B cell (primary cell): Measurements from ENCODE around the gene CAMK2B. TPM values are rescaled to one million over a fixed set of nuclear protein-coding genes. Genes with fewer than 3 reads are reported as not detected.

Experiments used
- ATAC-seq: fragments of 200-7000 bp; cut with Tn5 transposase; one replicate; pipeline ENCODE4 v1.10.0; 2021; ENCODE audit warnings: low read depth, mild to moderate bottlenecking, moderate number of reproducible peaks, moderate library complexity
- CTCF ChIA-PET: fragments of 350-600 bp; sonication (Branson Sonifier 250); formaldehyde crosslinking; loops from one replicate; lab custom pipeline; 2021; ENCODE audit warnings: antibody characterized with exemption, inconsistent platforms; lab: Charles Lee
- POLR2A ChIA-PET: fragments of 350-600 bp; sonication (Branson Sonifier 250); formaldehyde crosslinking; loops from one replicate; lab custom pipeline; 2021; ENCODE audit warnings: antibody characterized with exemption; lab: Charles Lee
- DNase-seq: peaks from one replicate; pipeline ENCODE4 v3.0.0; 2013
- H2AFZ ChIP-seq: 2 replicates; pipeline ENCODE4 v1.6.1; 2012; ENCODE audit warnings: mild to moderate bottlenecking, low read depth, low read length; ENCODE audit not compliant: insufficient read depth, poor library complexity, severe bottlenecking
- H3K27ac ChIP-seq, 2 donors: 1 replicate in 1 of 2; 2 replicates in 1 of 2; pipeline ENCODE4 v1.5.1; 2012 to 2013; ENCODE audit warnings: low read length in 2 of 2, mild to moderate bottlenecking in 2 of 2, moderate library complexity in 1 of 2
- H3K27me3 ChIP-seq, 4 experiments: fragments of 200-600 bp in 1 of 4; sonication (generic) in 1 of 4; replicated peaks in 1 of 4; 1 replicate in 2 of 4; 2 replicates in 2 of 4; pipeline versions ENCODE4 v1.6.1 to v1.7.0; 2013 to 2016; ENCODE audit warnings: low read length in 3 of 4, mild to moderate bottlenecking in 2 of 4, mixed read lengths in 1 of 4, moderate library complexity in 1 of 4; ENCODE audit not compliant: insufficient read depth in 4 of 4, control insufficient read depth in 3 of 4; ENCODE audit errors: control extremely low read depth in 1 of 4
- H3K36me3 ChIP-seq, 2 experiments: replicated peaks in 1 of 2; 1 replicate in 1 of 2; 2 replicates in 1 of 2; pipeline versions ENCODE4 v1.6.1 to v1.7.1; 2013; ENCODE audit warnings: low read length in 1 of 2; ENCODE audit not compliant: insufficient read depth in 2 of 2, control insufficient read depth in 1 of 2; ENCODE audit errors: control extremely low read depth in 1 of 2, extremely low read depth in 1 of 2
- H3K4me1 ChIP-seq, 2 donors: fragments of 200-600 bp in 1 of 2; sonication (generic) in 1 of 2; 1 replicate in 1 of 2; 2 replicates in 1 of 2; pipeline versions ENCODE4 v1.5.1 to v1.6.1; 2013 to 2017; ENCODE audit warnings: low read length in 2 of 2; ENCODE audit not compliant: control insufficient read depth in 2 of 2, insufficient read depth in 2 of 2
- H3K4me2 ChIP-seq: replicated peaks from 2 replicates; pipeline ENCODE3; 2012; ENCODE audit warnings: mild to moderate bottlenecking, low read depth, low read length; ENCODE audit not compliant: poor library complexity, severe bottlenecking
- H3K4me3 ChIP-seq, 5 experiments: fragments of 200-600 bp in 1 of 5; sonication (generic) in 1 of 5; 1 replicate in 3 of 5; 2 replicates in 2 of 5; pipeline versions ENCODE4 v1.5.1 to v1.7.0; 2011 to 2016; ENCODE audit warnings: low read length in 4 of 5, mild to moderate bottlenecking in 4 of 5, low read depth in 2 of 5, control low read depth in 1 of 5, moderate library complexity in 1 of 5; ENCODE audit not compliant: insufficient read depth in 1 of 5; ENCODE audit errors: control extremely low read depth in 1 of 5, extremely low read depth in 1 of 5
- H3K79me2 ChIP-seq: fragments of 200-600 bp; sonication (generic); one replicate; pipeline ENCODE4 v1.6.0; 2016; ENCODE audit warnings: low read length; ENCODE audit not compliant: control insufficient read depth, insufficient read depth
- H3K9ac ChIP-seq: fragments of 200-600 bp; sonication (generic); 2 replicates; pipeline ENCODE4 v1.6.1; 2017; ENCODE audit warnings: mild to moderate bottlenecking, low read length, moderate library complexity
- H3K9me3 ChIP-seq, 3 donors: one replicate each; pipeline versions ENCODE4 v1.6.1 to v1.7.1; 2013; ENCODE audit warnings: low read length in 2 of 3; ENCODE audit not compliant: control insufficient read depth in 2 of 3, insufficient read depth in 1 of 3; ENCODE audit errors: control extremely low read depth in 1 of 3
- H4K20me1 ChIP-seq: 2 replicates; pipeline ENCODE4 v1.6.0; 2012; ENCODE audit warnings: mild to moderate bottlenecking, low read length; ENCODE audit not compliant: insufficient read depth, control insufficient read depth, poor library complexity, severe bottlenecking
- H3K27ac Mint-ChIP-seq: one replicate; pipeline ENCODE4 v1.8.0; 2021; ENCODE audit warnings: mixed read lengths
- H3K27me3 Mint-ChIP-seq: one replicate; pipeline ENCODE4 v1.8.0; 2021; ENCODE audit warnings: mixed read lengths
- H3K4me1 Mint-ChIP-seq: one replicate; pipeline ENCODE4 v1.8.0; 2021; ENCODE audit warnings: mixed read lengths
- H3K4me3 Mint-ChIP-seq: one replicate; pipeline ENCODE4 v1.8.0; 2021; ENCODE audit warnings: mixed read lengths
- H3K9me3 Mint-ChIP-seq: one replicate; pipeline ENCODE4 v1.8.0; 2022; ENCODE audit warnings: mixed read lengths; ENCODE audit not compliant: insufficient read depth
- CTCF ChIP-seq: fragments of 200-600 bp; IDR thresholded peaks from one replicate; pipeline ENCODE4 v1.8.0; 2022; ENCODE audit warnings: antibody characterized with exemption, mild to moderate bottlenecking
- EZH2 ChIP-seq: IDR thresholded peaks from 2 replicates; pipeline ENCODE4 v1.6.1; 2012; ENCODE audit warnings: borderline replicate concordance, low read depth, mild to moderate bottlenecking, moderate library complexity, low read length; ENCODE audit not compliant: insufficient read depth, poor library complexity, severe bottlenecking
- WGBS: methylation state at CpG from one replicate; pipeline ENCODE4 v1.1.5; 2013; ENCODE audit warnings: missing lambda C conversion rate; ENCODE audit not compliant: insufficient coverage; 5-methylcytosine and 5-hydroxymethylcytosine counted together
- intact Hi-C: fragments of 100-400 bp; cut with micrococcal nuclease; formaldehyde crosslinking; loops from one replicate; pipeline ENCODE4 v1.10.0; 2022
- polyA plus RNA-seq: library from polyadenylated mRNA; depleted of rRNA; stranded (reverse); fragments of >200 nt; gene quantifications from 2 replicates; pipeline ENCODE4 v1.2.3, GENCODE V29; 2012
- total RNA-seq, 2 donors: library from RNA; stranded (reverse); fragments of 120-200 nt in 1 of 2; gene quantifications; 1 replicate in 1 of 2; 2 replicates in 1 of 2; pipeline versions ENCODE4 v1.2.3 to v1.2.4, GENCODE V29; 2013 to 2022

CAMK2B gene
- total and polyA plus RNA-seq, 2 donors (not counting 1 experiment from before 2014, with no cell fraction given), result 0.42 TPM; not detected in 1

DNA sequence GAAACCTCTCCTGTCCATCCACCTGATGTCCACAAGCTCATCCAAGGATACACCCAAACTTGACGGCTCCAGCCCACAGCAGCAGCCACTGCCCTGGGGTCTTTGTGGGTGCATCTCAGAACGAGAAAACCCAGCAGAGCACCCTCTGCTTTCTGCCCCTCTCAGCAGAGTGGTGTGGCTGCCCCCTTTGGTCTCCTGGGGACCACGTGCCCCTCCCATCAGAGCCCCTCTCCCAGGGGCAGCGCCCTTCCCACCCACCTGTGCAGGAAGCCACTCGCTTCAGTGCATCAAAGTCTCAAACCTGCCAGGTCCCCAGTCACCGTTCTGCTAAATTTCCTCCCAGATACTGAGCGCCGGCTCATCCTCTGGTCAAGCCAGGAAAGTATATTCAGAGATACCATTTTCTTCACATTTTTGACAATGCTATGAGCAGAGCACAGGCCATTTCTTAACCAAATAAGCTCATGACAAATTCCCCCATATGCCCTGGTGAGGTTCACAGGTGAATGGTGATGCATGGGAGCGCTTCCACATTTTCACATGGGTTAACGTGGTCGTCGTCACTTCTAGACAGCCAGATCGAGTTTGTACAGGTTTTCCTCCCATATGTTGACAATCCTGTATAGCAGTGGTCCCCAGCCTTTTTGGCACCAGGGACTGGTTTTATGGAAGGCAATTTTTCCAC lies 32.4 kb downstream of the CAMK2B start:
- peaks cover 0 to 24% (median 9%) of the 10 kb centered on the region in 4 experiments for H3K27me3 ChIP-seq
- H3K4me1 ChIP-seq, result no peaks in the 10 kb centered on the region
- H3K4me2 ChIP-seq, result no peak overlapping the region
- H3K4me3 Mint-ChIP-seq, result no peak overlapping the region
- H3K36me3 ChIP-seq, result no peaks in the 10 kb centered on the region
- intact Hi-C loops, result no loop called here
- peaks cover 0 to 5% (median 0%) of the 10 kb centered on the region in 3 donors for H3K9me3 ChIP-seq
- no peak overlapping the region for H3K4me3 ChIP-seq
- ATAC-seq, result no peak
- no peak overlapping the region for H3K27ac Mint-ChIP-seq
- H3K4me1 Mint-ChIP-seq, result no peaks in the 10 kb centered on the region
- WGBS, result 80% methylated on average over 8 of the region's 13 CpGs
- H4K20me1 ChIP-seq, result no peaks in the 10 kb centered on the region
- ChIA-PET CTCF (no interaction called here), POLR2A (no interaction called here)
- peaks cover 47% of the 10 kb centered on the region for H3K27me3 Mint-ChIP-seq
- H3K9me3 Mint-ChIP-seq, result no peaks in the 10 kb centered on the region
- no peaks in the 10 kb centered on the region for H3K79me2 ChIP-seq
- TF ChIP-seq EZH2 (no peak), CTCF (no peak)
- no peak overlapping the region for H2AFZ ChIP-seq
- DNase-seq, result no peak
- no peak overlapping the region for H3K9ac ChIP-seq
- H3K27ac ChIP-seq, result no peak overlapping the region

DNA sequence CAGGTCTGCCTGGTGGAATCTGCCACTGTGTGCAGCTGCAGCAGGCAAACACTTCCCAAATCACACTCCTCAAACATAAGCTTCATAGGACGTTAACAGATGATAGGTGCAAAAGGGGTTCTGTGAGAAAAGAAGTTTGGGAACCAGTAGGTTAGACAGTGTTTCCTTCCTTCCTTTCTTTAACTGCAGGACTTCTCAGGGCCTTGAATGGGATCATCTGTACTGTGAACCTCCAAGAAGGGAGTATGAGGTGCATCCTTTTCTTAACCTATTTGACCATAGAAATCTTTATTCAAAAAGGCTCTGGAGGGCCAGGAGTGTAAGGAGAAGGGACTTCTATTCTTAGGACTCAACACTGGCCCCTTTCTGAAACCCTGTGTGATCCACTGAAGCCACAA lies 33.0 kb downstream of the CAMK2B start:
- ATAC-seq (no peak), DNase-seq (no peak)
- WGBS, result no CpG with 5 or more reads among the region's 1 CpG
- H3K4me2 ChIP-seq, result no peak overlapping the region
- ChIA-PET CTCF (no interaction called here), POLR2A (no interaction called here)
- Mint-ChIP-seq H3K4me3 (no peak overlapping the region), H3K27ac (no peak overlapping the region), H3K4me1 (peaks cover 3% of the 10 kb centered on the region), H3K9me3 (no peaks in the 10 kb centered on the region), H3K27me3 (peaks cover 41% of the 10 kb centered on the region)
- H2AFZ ChIP-seq, result no peak overlapping the region
- peaks cover 0 to 5% (median 0%) of the 10 kb centered on the region in 3 donors for H3K9me3 ChIP-seq
- H3K9ac ChIP-seq, result no peak overlapping the region
- H3K4me1 ChIP-seq, result peaks cover 0 to under 1% of the 10 kb centered on the region in 2 donors
- TF ChIP-seq CTCF, result no peak
- no peak for TF ChIP-seq EZH2
- no peak overlapping the region for H3K4me3 ChIP-seq
- intact Hi-C loops, result no loop called here
- peaks cover 0 to 24% (median 9%) of the 10 kb centered on the region in 4 experiments for H3K27me3 ChIP-seq
- H4K20me1 ChIP-seq, result no peaks in the 10 kb centered on the region
- H3K36me3 ChIP-seq, result no peaks in the 10 kb centered on the region
- no peaks in the 10 kb centered on the region for H3K79me2 ChIP-seq
- H3K27ac ChIP-seq, result no peak overlapping the region
